T1000 (cell line): ENCODE measurements around the gene WEE2.

ENCODE experiments used
- DNase-seq: peaks from one replicate; lab custom pipeline; 2025; ENCODE audit warnings: mixed read lengths; lab: John Stamatoyannopoulos, UW

The WEE2 gene

GRCh38 chr7:141691540-141691939 is 16.6 kb upstream of the WEE2 start:
- DNase-seq, result no peak

- DNase-seq, result no peak
These were observed 16.2 kb upstream of the WEE2 start for GRCh38 chr7:141691961-141692360.

- DNase-seq, result no peak
These were observed 15.1 kb upstream of the WEE2 start for GRCh38 chr7:141693082-141693481.

GRCh38 chr7:141695803-141696289 is 12.3 kb upstream of the WEE2 start:
- DNase-seq, result no peak

GRCh38 chr7:141696348-141696747 is 11.8 kb upstream of the WEE2 start:
- no peak for DNase-seq

- DNase-seq, result peak; percentile 36
These were observed 10.8 kb upstream of the WEE2 start for GRCh38 chr7:141697211-141697871.

- no peak for DNase-seq
These were observed 9.7 kb upstream of the WEE2 start for GRCh38 chr7:141698247-141699015.

GRCh38 chr7:141699860-141700259 is 8.3 kb upstream of the WEE2 start:
- no peak for DNase-seq

GRCh38 chr7:141700296-141700847 is 7.8 kb upstream of the WEE2 start:
- no peak for DNase-seq

GRCh38 chr7:141700848-141701371 is 7.2 kb upstream of the WEE2 start:
- DNase-seq, result no peak

- no peak for DNase-seq
These were observed 6.6 kb upstream of the WEE2 start for GRCh38 chr7:141701489-141702046.

GRCh38 chr7:141702047-141702567 is 6.0 kb upstream of the WEE2 start, which contains the start of gene DENND11:
TSS of gene DENND11 (minus strand) at chr7:141702166. CDS start at chr7:141702153, 13 bp downstream.
- no peak for DNase-seq

- DNase-seq, result no peak
These were observed 5.3 kb upstream of the WEE2 start for GRCh38 chr7:141702892-141703291.

- DNase-seq, result no peak
These were observed 4.0 kb upstream of the WEE2 start for GRCh38 chr7:141704112-141704511.

GRCh38 chr7:141704741-141705140 is 3.4 kb upstream of the WEE2 start:
- no peak for DNase-seq

GRCh38 chr7:141706239-141707064 is 1.7 kb upstream of the WEE2 start:
- no peak for DNase-seq

- DNase-seq, result no peak
These were observed 1.2 kb downstream of the WEE2 start for GRCh38 chr7:141709318-141709717.

- DNase-seq, result no peak
These were observed 1.6 kb downstream of the WEE2 start for GRCh38 chr7:141709749-141710148.

GRCh38 chr7:141710301-141710700 is 2.1 kb downstream of the WEE2 start:
- no peak for DNase-seq

- DNase-seq, result no peak
These were observed 4.6 kb downstream of the WEE2 start for GRCh38 chr7:141712603-141713255.

- DNase-seq, result no peak
These were observed 5.7 kb downstream of the WEE2 start for GRCh38 chr7:141713890-141714289.
